Stomach (tissue), 9 donors: Measurements from ENCODE around the gene PDE3B. TPM values are rescaled to one million over a fixed set of nuclear protein-coding genes. Genes with fewer than 3 reads are reported as not detected.
"Not testable (repeated sequence)": the region's sequence is repeated elsewhere in the genome, so short reads cannot be mapped to it uniquely, and the experiment has no call there.

Source experiments
- DNase-seq, 2 donors: peaks; one replicate each; pipeline versions ENCODE4 v3.0.0 to v3.0.0-alpha.2; 2013 to 2019
- H3K27ac ChIP-seq, 5 donors: fragments of 200-600 bp in 4 of 5; sonication (generic) in 4 of 5; one replicate each; pipeline ENCODE4 v1.5.1; 2013 to 2019; ENCODE audit warnings: mild to moderate bottlenecking in 1 of 5, moderate library complexity in 1 of 5
- H3K27me3 ChIP-seq, 3 donors: fragments of 200-600 bp; sonication (generic); one replicate each; pipeline ENCODE4 v1.5.1; 2017 to 2019; ENCODE audit warnings: mixed run types in 1 of 3
- H3K36me3 ChIP-seq, 4 donors: fragments of 200-600 bp; sonication (generic); 1 replicate in 3 of 4; 2 replicates in 1 of 4; pipeline ENCODE4 v1.5.1; 2016 to 2019
- H3K4me1 ChIP-seq, 4 donors: fragments of 200-600 bp; sonication (generic); one replicate each; pipeline ENCODE4 v1.5.1; 2016 to 2019
- H3K4me3 ChIP-seq, 4 donors: fragments of 200-600 bp; sonication (generic) in 3 of 4; one replicate each; pipeline ENCODE4 v1.5.1; 2016 to 2019; ENCODE audit warnings: mild to moderate bottlenecking in 1 of 4
- H3K9me3 ChIP-seq, 4 donors: fragments of 200-600 bp; sonication (generic); one replicate each; pipeline ENCODE4 v1.5.1; 2016 to 2019
- CTCF ChIP-seq, 7 experiments: fragments of 450-650 bp in 4 of 7; fragments of 200-600 bp in 3 of 7; sonication (generic) in 3 of 7; IDR thresholded peaks; one replicate each; pipeline ENCODE4 v1.5.1; 2016 to 2019; ENCODE audit warnings: antibody characterized with exemption in 7 of 7, control low read depth in 2 of 7, mild to moderate bottlenecking in 1 of 7
- EP300 ChIP-seq: sonication (generic); formaldehyde crosslinking; IDR thresholded peaks from one replicate; pipeline ENCODE4 v1.6.1; 2017; ENCODE audit warnings: antibody characterized with exemption
- POLR2A ChIP-seq, 4 donors: fragments of 450-650 bp; IDR thresholded peaks; one replicate each; pipeline ENCODE4 v1.6.1; 2016; ENCODE audit warnings: antibody characterized with exemption in 4 of 4, control low read depth in 2 of 4, mild to moderate bottlenecking in 1 of 4, moderate library complexity in 1 of 4
- POLR2AphosphoS5 ChIP-seq, 3 donors: sonication (generic); formaldehyde crosslinking; IDR thresholded peaks; one replicate each; pipeline ENCODE4 v1.6.1; 2016; ENCODE audit warnings: antibody characterized with exemption in 3 of 3
- WGBS, 5 donors: extraction: QIAGEN DNeasy Blood & Tissue Kit in 3 of 5; methylation state at CpG; one replicate each; pipeline versions ENCODE4 v1.1.5 to v1.1.7; 2013 to 2018; 5-methylcytosine and 5-hydroxymethylcytosine counted together
- intact Hi-C: fragments of 100-400 bp; cut with DNase I; formaldehyde crosslinking; loops from one replicate; pipeline ENCODE4 v1.15.1; 2023; ENCODE audit warnings: low total_unique reads
- polyA plus RNA-seq, 3 donors: library from polyadenylated mRNA; stranded (reverse); fragments of 200-250 nt; gene quantifications; one replicate each; pipeline ENCODE4 v1.2.3, GENCODE V29; 2013
- total RNA-seq, 5 donors: library from RNA; depleted of rRNA; stranded (reverse); fragments of >200 nt; gene quantifications; one replicate each; pipeline versions ENCODE4 v1.1.0 to v1.2.3, GENCODE V29; 2014 to 2016
- donor health status: healthy with polysubstance abuse.
- donor health status: Bipolar disorder and iron deficiency.
- donor health status: healthy.

The PDE3B gene
- total and polyA plus RNA-seq, 8 donors = 1.2 to 49.2 (median 14.2) TPM

DNA sequence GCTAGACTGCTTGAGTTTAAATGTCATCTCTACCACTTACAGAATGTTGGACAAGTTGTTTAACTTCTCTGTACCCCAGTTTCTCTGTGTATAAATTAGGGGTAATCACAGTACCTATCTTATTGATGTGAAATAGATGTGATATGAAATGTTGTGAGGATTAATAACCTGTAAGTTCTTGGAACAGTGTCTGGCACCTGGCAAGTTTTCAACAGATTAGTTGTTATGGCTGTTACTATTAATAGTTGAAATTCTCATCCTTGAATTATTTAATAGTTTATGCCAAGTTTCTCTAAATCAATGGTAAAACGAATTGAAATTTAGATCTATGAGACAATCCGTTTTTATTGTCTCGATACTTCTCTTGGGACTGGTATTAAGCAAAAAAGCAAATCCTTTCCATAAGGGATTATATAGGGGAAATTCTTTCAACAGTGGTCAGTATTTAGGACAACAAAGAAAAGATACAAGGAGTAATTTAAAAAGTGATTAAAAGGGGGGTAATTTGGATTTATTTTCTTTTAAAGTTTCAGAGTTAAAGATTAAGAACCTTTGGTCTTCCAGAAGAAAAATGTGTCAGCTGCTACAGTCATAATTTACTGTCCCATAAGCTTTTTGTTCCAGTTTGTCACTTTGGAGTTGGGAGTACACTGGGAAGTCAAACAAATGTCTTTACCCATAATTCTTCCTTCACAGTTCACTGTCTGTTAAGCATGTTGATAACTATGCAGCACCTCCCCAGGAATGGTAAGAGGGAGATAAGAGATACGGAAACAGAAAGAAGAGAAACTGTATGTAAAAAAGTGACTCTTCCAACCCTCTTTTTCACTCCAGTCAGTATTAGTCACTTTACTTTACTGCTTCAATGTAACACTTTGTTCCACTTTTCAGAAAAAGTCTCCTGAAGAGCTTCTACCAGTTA lies 13.2 kb downstream of the PDE3B start:
- H3K27ac ChIP-seq = no peak overlapping the region
- intact Hi-C loops = no loop called here
- DNase-seq = no peak
- WGBS, 5 donors = 54 to 66% (median 60%) methylated on average over 4 of the region's 4 CpGs
- no peaks in the 10 kb centered on the region for H3K27me3 ChIP-seq
- no peaks in the 10 kb centered on the region for H3K9me3 ChIP-seq
- H3K36me3 ChIP-seq = no peaks in the 10 kb centered on the region
- TF ChIP-seq EP300 = no peak
- H3K4me1 ChIP-seq = peaks cover 0 to 9% (median 0%) of the 10 kb centered on the region in 4 donors
- H3K4me3 ChIP-seq = no peak overlapping the region

- peaks cover 0 to 9% (median 0%) of the 10 kb centered on the region in 4 donors for H3K4me1 ChIP-seq
- H3K27me3 ChIP-seq = no peaks in the 10 kb centered on the region
- no peaks in the 10 kb centered on the region for H3K36me3 ChIP-seq
- H3K4me3 ChIP-seq = no peak overlapping the region
- 41 to 65% (median 46%) methylated on average over 1 of the region's 1 CpG for WGBS, 5 donors
- no peak for DNase-seq
- intact Hi-C loops = no loop called here
- no peaks in the 10 kb centered on the region for H3K9me3 ChIP-seq
- no peak for TF ChIP-seq CTCF (IDR thresholded peaks at IDR 0.05)
- TF ChIP-seq POLR2A (IDR thresholded peaks at IDR 0.05) = no peak
- TF ChIP-seq EP300 = no peak
- no peak for TF ChIP-seq POLR2AphosphoS5 (IDR thresholded peaks at IDR 0.05)
- H3K27ac ChIP-seq = no peak overlapping the region
Measured at GRCh38 chr11:14657841-14658240, 14.2 kb downstream of the PDE3B start.

DNA sequence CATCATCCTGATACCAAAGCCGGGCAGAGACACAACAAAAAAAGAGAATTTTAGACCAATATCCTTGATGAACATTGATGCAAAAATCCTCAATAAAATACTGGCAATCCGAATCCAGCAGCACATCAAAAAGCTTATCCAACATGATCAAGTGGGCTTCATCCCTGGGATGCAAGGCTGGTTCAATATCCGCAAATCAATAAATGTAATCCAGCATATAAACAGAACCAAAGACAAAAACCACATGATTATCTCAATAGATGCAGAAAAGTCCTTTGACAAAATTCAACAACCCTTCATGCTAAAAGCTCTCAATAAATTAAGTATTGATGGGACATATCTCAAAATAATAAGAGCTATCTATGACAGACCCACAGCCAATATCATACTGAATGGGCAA lies 21.3 kb downstream of the PDE3B start:
- 92 to 100% (median 96%) methylated on average over 3 of the region's 3 CpGs for WGBS, 5 donors

GRCh38 chr11:14667329-14667728 lies 23.7 kb downstream of the PDE3B start:
- H3K27me3 ChIP-seq, H3K9me3 ChIP-seq, DNase-seq, H3K4me3 ChIP-seq, H3K36me3 ChIP-seq, H3K4me1 ChIP-seq, intact Hi-C loops, H3K27ac ChIP-seq: not testable (repeated sequence)
- WGBS, 5 donors = 91 to 97% (median 93%) methylated on average over 4 of the region's 4 CpGs

More for the DNA sequence above, 21.3 kb downstream of the PDE3B start:
- H3K27me3 ChIP-seq, H3K9me3 ChIP-seq, H3K4me3 ChIP-seq, H3K36me3 ChIP-seq, DNase-seq, H3K27ac ChIP-seq, H3K4me1 ChIP-seq, intact Hi-C loops: not testable (repeated sequence)

DNA sequence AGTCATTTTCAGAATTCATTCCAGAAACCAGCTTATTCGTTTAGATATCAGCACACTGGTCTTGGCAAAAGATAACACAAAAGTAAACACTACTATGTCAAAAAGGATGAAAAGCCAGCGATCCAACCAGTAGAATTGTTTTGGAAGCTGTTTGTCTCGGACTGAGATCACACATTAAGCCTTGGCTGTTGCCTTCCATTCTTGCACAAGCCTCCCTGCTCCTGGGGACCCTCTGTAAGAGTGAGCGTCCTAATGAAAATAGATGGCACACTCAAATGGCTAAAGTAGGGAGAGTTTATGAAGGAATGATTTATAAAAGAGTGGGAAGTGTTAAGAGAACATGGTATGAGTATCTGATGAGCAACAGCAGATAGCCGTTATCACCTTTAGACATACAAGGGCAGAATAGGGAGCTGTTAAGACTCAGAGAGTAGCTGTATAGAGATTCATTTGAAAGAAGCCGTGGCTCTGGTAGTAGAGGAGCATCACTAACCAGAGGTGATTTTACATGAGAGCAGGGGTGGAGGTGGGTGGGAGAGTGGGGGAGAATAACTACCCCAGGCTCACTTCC lies 25.2 kb downstream of the PDE3B start:
- 57 to 65% (median 62%) methylated on average over 6 of the region's 6 CpGs for WGBS, 5 donors
- intact Hi-C loops = no loop called here

More for the DNA sequence above, 25.2 kb downstream of the PDE3B start:
- H3K36me3 ChIP-seq = no peaks in the 10 kb centered on the region
- no peaks in the 10 kb centered on the region for H3K9me3 ChIP-seq
- no peak overlapping the region for H3K4me3 ChIP-seq
- no peak overlapping the region for H3K27ac ChIP-seq
- no peak for DNase-seq
- no peaks in the 10 kb centered on the region for H3K27me3 ChIP-seq
- no peaks in the 10 kb centered on the region for H3K4me1 ChIP-seq
- TF ChIP-seq CTCF (IDR thresholded peaks at IDR 0.05) (no peak), EP300 (no peak), POLR2AphosphoS5 (IDR thresholded peaks at IDR 0.05) (no peak), POLR2A (IDR thresholded peaks at IDR 0.05) (no peak)
